Hepatocyte (in vitro differentiated cells): ENCODE data around the gene SAMD13. TPM values are rescaled to one million over a fixed set of nuclear protein-coding genes. Genes with fewer than 3 reads are reported as not detected.

Source experiments
- DNase-seq: peaks from one replicate; pipeline ENCODE4 v3.0.0-alpha.2; 2016; ENCODE audit warnings: low spot score
- H2AFZ ChIP-seq: fragments of 200-600 bp; sonication (generic); 2 replicates; pipeline ENCODE4 v1.6.0; 2016; ENCODE audit warnings: antibody characterized with exemption, mild to moderate bottlenecking
- H3K27ac ChIP-seq: fragments of 200-600 bp; sonication (generic); 2 replicates; pipeline ENCODE4 v1.5.1; 2016; ENCODE audit warnings: mild to moderate bottlenecking
- H3K27me3 ChIP-seq: fragments of 200-600 bp; sonication (generic); 2 replicates; pipeline ENCODE4 v1.6.1; 2016
- H3K36me3 ChIP-seq: fragments of 200-600 bp; sonication (generic); replicated peaks from 2 replicates; pipeline ENCODE4 v1.5.1; 2016; ENCODE audit warnings: low read depth; ENCODE audit not compliant: insufficient read depth
- H3K4me1 ChIP-seq: fragments of 200-600 bp; sonication (generic); 2 replicates; pipeline ENCODE4 v1.5.1; 2016; ENCODE audit warnings: mild to moderate bottlenecking, moderate library complexity; ENCODE audit not compliant: insufficient read depth
- H3K4me2 ChIP-seq: fragments of 200-600 bp; sonication (generic); 2 replicates; pipeline ENCODE4 v1.6.0; 2016
- H3K4me3 ChIP-seq: fragments of 200-600 bp; sonication (generic); 2 replicates; pipeline ENCODE4 v1.5.1; 2016; ENCODE audit warnings: mild to moderate bottlenecking
- H3K79me2 ChIP-seq: fragments of 200-600 bp; sonication (generic); 2 replicates; pipeline ENCODE4 v1.6.0; 2017; ENCODE audit warnings: mild to moderate bottlenecking
- H3K9me2 ChIP-seq: fragments of 200-600 bp; sonication (generic); replicated peaks from 2 replicates; pipeline ENCODE4 v1.6.0; 2017; ENCODE audit warnings: mild to moderate bottlenecking; ENCODE audit not compliant: insufficient read depth
- H3K9me3 ChIP-seq: fragments of 200-600 bp; sonication (generic); 2 replicates; pipeline ENCODE4 v1.5.1; 2016; ENCODE audit warnings: low read depth, mild to moderate bottlenecking
- H4K20me1 ChIP-seq: fragments of 200-600 bp; sonication (generic); 2 replicates; pipeline ENCODE4 v1.6.0; 2016; ENCODE audit warnings: mild to moderate bottlenecking; ENCODE audit not compliant: insufficient read depth, poor library complexity, severe bottlenecking
- CTCF ChIP-seq: fragments of 200-600 bp; sonication (generic); IDR thresholded peaks from 2 replicates; pipeline ENCODE4 v1.5.1; 2016; ENCODE audit warnings: antibody characterized with exemption, mild to moderate bottlenecking; ENCODE audit not compliant: poor library complexity
- EZH2 ChIP-seq: fragments of 200-600 bp; sonication (generic); IDR thresholded peaks from 2 replicates; pipeline ENCODE4 v1.6.1; 2016; ENCODE audit warnings: antibody characterized with exemption, mild to moderate bottlenecking, borderline replicate concordance
- EZH2phosphoT487 ChIP-seq: fragments of 200-600 bp; sonication (generic); IDR thresholded peaks from one replicate; pipeline ENCODE4 v1.6.1; 2018; ENCODE audit warnings: antibody characterized with exemption, mild to moderate bottlenecking, low read depth, moderate library complexity; ENCODE audit not compliant: unreplicated experiment, severe bottlenecking
- WGBS: methylation state at CpG from one replicate; pipeline ENCODE4 v1.1.6; 2016; ENCODE audit warnings: low lambda C conversion rate; ENCODE audit errors: missing lambda C conversion rate; 5-methylcytosine and 5-hydroxymethylcytosine counted together
- polyA plus RNA-seq: library from polyadenylated mRNA; unstranded; fragments of >200 nt; fragmentation: Nextera tagmentation; extraction: Ambion mirVana; gene quantifications from 2 replicates; pipeline ENCODE4 v1.2.1, GENCODE V29; 2016
- total RNA-seq: library from RNA; depleted of rRNA; stranded (reverse); fragments of >200 nt; gene quantifications from 2 replicates; pipeline ENCODE4 v1.2.3, GENCODE V29; 2014

The SAMD13 gene
- total and polyA plus RNA-seq, 2 experiments from 2014 or later = 0.88 to 2.4 TPM

- 75% methylated on average over 10 of the region's 10 CpGs for WGBS
- Histone ChIP-seq H3K79me2 (no peaks in the 10 kb centered on the region), H3K9me3 (no peaks in the 10 kb centered on the region), H3K4me2 (peak overlapping the region; percentile 92), H3K4me3 (peak overlapping the region; percentile 89), H3K27me3 (no peaks in the 10 kb centered on the region), H3K27ac (peak overlapping the region; percentile 89), H3K4me1 (peaks cover 28% of the 10 kb centered on the region), H2AFZ (peak overlapping the region; percentile 99), H4K20me1 (no peaks in the 10 kb centered on the region), H3K9me2 (no peaks in the 10 kb centered on the region), H3K36me3 (no peaks in the 10 kb centered on the region)
- no peak for DNase-seq
- no peak for TF ChIP-seq EZH2
- TF ChIP-seq CTCF = no peak
- TF ChIP-seq EZH2phosphoT487 = no peak
These were observed 3.8 kb upstream of the SAMD13 start for GRCh38 chr1:84297546-84298244.

GRCh38 chr1:84298328-84298683 is 3.2 kb upstream of the SAMD13 start:
- Histone ChIP-seq H3K4me2 (peak overlapping the region; percentile 92), H3K4me1 (peaks cover 28% of the 10 kb centered on the region), H3K4me3 (peak overlapping the region; percentile 89), H3K36me3 (no peaks in the 10 kb centered on the region), H3K27ac (peak overlapping the region; percentile 89), H3K9me2 (no peaks in the 10 kb centered on the region), H3K9me3 (no peaks in the 10 kb centered on the region), H4K20me1 (no peaks in the 10 kb centered on the region), H2AFZ (peak overlapping the region; percentile 99), H3K27me3 (no peaks in the 10 kb centered on the region), H3K79me2 (no peaks in the 10 kb centered on the region)
- WGBS = under 1% methylated on average over 26 of the region's 34 CpGs
- TF ChIP-seq EZH2phosphoT487 = no peak
- TF ChIP-seq CTCF = no peak
- TF ChIP-seq EZH2 = no peak
- DNase-seq = peak; percentile 68

GRCh38 chr1:84298684-84299535 is 2.6 kb upstream of the SAMD13 start:
- peak overlapping the region; percentile 99 for H2AFZ ChIP-seq
- 3% methylated on average over 49 of the region's 50 CpGs for WGBS
- H3K4me1 ChIP-seq = peaks cover 28% of the 10 kb centered on the region

More at GRCh38 chr1:84298684-84299535, 2.6 kb upstream of the SAMD13 start:
- peak overlapping the region; percentile 92 for H3K4me2 ChIP-seq
- no peaks in the 10 kb centered on the region for H3K9me2 ChIP-seq
- DNase-seq = peak; percentile 39
- no peaks in the 10 kb centered on the region for H3K79me2 ChIP-seq
- H3K27me3 ChIP-seq = no peaks in the 10 kb centered on the region
- H4K20me1 ChIP-seq = no peaks in the 10 kb centered on the region
- peak overlapping the region; percentile 89 for H3K4me3 ChIP-seq
- no peaks in the 10 kb centered on the region for H3K9me3 ChIP-seq
- no peak for TF ChIP-seq EZH2
- TF ChIP-seq CTCF = no peak
- TF ChIP-seq EZH2phosphoT487 = no peak
- H3K36me3 ChIP-seq = no peaks in the 10 kb centered on the region
- H3K27ac ChIP-seq = peak overlapping the region; percentile 89
